Measurements from ENCODE around the gene FFAR4.

FFAR4 gene

GRCh38 chr10:93572606-93573005 is 6.1 kb downstream of the FFAR4 start:
- DNase-seq (ENCODE audit: low read depth, low spot score), result no peak

GRCh38 chr10:93573051-93573909 is 6.8 kb downstream of the FFAR4 start:
- DNase-seq (ENCODE audit: low read depth, low spot score), result no peak

DNA sequence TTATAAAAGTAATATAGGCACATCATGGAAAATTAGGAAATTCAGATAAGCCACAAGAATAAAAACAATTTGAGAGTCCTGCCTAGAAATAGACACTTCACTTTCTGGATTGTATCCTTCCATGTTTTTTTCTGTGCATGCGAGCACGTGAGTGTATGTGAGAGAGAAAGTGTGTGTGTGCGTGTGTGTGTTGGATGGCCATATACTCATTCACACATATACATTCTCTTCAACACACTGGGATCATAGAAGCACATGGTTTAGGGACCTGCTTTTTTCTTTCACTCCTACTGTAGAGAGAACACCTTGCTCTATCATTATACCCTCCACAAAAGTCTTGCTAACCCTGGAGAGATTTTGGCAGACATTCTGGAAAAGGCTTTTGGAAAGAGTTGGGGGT is 7.5 kb downstream of the FFAR4 start:
- DNase-seq (ENCODE audit: low read depth, low spot score), result no peak

- no peak for DNase-seq (ENCODE audit: low read depth, low spot score)
Observed at GRCh38 chr10:93576888-93577287, 10.4 kb downstream of the FFAR4 start.

DNA sequence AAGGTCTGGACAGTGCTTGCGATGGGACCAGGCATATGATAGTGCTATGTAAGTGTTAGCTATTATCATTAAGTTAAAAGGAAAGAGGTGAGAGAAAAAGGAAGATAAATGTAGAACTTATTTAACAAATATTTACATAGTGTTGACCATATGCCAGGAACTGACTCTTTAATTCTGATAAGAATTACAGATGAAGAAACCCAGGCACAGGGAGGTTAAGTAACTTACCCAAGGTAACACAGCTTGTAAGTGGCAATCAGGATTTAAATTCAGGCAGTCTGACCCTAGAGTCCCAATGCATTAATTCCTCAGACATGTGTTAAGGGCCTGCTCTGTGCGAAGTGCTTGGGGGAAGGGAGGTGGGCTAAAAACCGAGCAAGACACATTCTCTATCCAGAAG is 11.1 kb downstream of the FFAR4 start:
- no peak for DNase-seq (ENCODE audit: low read depth, low spot score)

DNA sequence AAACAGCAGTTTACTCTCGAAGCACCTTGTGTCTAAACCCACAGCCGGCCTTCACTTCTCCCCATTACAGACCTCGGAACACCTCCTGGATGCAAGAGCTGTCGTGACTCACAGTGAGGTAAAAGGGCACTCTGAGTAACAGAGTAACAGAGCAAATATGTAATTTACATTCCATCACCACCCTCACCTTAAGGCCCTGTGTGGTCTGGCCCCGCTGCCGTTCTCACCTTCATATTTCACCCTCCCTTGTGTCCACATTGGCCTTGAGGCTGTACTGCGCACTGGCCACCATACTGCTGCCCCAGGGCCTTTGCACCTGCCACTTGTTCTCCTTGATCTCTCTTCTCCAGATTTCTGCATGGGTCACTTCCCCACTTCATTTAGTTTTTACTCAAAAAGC is 12.6 kb downstream of the FFAR4 start:
- no peak for DNase-seq (ENCODE audit: low read depth, low spot score)

- DNase-seq (ENCODE audit: low read depth, low spot score), result no peak
Observed at GRCh38 chr10:93579985-93580711, 13.7 kb downstream of the FFAR4 start.

DNA sequence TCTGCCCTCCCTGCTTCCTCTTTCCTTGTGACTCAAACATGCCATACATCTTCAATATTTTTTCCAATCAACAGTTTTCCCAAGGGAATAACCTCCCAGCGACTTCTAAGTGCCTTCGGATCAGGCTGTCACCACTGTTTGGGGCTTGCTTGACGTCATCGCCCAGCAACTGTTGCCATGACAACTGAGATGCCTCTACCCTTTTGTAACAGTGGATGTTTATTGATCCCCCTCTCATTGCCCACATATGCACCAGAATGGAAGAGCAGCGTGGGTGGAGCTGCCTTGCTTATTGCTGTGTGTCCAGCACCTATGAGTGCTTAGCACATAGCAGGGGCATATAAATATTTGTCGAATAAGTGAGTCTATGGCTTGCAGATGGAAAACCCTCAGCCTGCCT is 14.4 kb downstream of the FFAR4 start:
- no peak for DNase-seq (ENCODE audit: low read depth, low spot score)

DNA sequence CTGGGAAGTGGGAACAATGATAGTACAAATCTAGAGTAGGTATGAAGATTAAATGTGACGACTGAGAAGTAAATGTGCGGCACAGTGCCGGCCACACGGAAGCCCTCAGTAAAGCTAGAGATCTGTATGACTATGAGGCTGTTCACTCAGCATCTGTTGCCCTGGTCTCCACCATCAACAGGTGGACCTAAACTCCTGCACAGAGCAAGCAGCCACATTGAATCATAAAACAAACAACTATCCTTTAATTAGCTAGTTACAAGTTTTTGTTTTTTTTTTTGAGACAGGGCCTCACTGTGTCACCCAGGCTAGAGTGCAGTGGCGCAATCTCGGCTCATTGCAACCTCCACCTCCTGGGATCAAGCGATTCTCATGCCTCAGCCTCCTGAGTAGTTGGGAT is 18.0 kb downstream of the FFAR4 start:
- DNase-seq (ENCODE audit: low read depth, low spot score), result no peak

DNA sequence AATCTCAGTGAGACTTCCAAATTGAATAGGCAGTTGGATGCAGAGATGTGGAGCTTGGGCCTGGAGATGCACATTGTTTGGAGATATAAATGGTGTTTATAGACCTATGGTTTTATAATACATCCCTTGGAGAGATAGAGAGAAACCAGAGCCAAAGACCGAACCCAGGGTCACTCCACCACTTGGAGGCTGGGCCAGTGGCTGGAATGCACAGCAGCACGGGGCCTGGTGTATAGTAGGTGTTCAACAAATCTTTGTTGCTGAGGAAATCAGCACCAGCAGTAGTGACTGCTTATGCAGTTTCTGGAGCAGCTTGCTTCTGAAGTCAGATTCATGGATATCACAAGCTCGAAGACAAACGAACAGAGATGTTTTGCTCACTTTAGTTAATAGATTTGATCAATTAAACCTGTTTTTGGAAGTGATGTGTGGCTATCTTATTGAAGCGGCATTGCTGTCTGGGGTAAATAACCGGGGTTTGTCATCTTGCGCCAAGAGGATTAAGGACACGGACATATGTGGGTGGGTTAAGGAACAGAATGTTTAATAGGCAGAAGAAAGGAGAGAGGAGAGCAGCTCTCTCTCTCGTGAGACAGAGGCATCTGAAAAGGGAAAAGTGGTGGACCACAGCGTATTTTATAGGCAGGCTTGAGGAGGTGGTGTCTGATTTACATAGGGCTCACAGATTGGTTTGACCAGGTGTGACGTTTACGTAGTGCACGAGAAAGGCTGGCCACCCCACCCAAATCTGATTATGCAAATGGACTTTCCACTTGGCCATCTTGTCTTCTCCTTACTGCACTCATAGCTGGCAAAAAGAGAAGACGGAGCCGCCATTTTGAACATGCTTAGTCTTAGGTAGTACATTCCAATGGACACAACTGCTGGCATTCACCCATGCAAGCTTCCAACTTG is 23.4 kb downstream of the FFAR4 start:
- DNase-seq (ENCODE audit: low read depth, low spot score), result no peak

DNA sequence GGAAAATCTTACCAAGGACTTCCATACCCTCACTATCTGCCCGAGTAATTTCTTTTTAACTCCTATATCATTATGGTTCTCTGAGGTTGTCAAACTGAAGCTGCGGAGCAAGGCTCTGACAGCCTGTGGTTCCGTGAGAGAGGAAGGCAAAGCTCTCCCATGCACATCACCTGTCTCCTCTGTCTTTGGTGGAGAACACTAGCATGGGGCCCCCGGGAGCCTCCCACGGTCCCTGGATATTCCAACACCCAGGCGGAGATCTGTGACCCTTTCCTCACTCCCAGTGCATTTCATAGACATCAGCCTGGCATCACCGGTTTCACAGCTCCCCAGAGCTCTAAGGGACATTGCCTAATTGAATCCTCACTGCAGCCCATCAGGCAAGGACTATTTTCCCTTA is 24.2 kb downstream of the FFAR4 start:
- DNase-seq (ENCODE audit: low read depth, low spot score), result no peak

- no peak for DNase-seq (ENCODE audit: low read depth, low spot score)
Observed at GRCh38 chr10:93591065-93591808, 24.8 kb downstream of the FFAR4 start.

DNA sequence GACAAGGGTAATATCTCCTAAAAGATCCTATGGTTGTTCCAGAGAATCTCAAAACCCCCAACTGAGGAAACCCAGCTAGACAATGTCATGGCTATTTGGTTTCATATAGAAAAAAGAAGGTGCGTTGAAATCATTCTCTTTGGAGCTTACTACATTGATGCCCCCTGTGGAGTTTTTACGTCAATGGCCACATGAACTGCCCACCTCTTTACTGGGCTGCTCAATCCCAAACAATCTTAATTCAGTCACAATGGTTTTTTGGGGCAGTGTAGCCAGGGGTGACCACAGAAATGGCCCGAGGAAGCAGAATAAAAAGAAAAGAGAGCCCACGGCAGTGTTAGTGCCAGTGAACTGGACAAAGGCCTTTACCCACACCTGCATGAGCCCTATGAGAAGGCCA is 26.8 kb downstream of the FFAR4 start:
- DNase-seq (ENCODE audit: low read depth, low spot score), result no peak

DNA sequence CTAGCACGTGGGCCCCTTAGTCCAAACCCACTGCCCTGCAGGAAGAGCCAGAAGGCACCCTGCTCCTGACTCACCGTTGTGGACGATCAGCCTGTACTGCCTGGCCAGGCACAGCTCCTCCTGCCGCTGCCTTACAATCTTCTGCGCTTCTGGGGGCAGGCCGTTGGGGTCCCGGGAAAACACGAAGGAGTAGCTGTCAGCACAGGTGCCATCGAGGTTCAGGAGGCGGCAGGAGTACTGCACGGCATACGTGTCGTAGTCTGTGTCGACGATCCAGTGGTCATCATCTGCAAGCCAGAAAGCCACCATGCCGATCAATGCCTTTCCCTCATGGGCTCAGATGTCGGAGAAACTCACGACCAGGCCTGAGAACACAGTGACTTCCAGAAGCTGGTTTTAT is 27.3 kb downstream of the FFAR4 start:
- no peak for DNase-seq (ENCODE audit: low read depth, low spot score)

GRCh38 chr10:93594518-93594917 is 28.1 kb downstream of the FFAR4 start:
- DNase-seq (ENCODE audit: low read depth, low spot score), result no peak

- no peak for DNase-seq (ENCODE audit: low read depth, low spot score)
Observed at GRCh38 chr10:93595378-93596161, 29.1 kb downstream of the FFAR4 start.

GRCh38 chr10:93596539-93596938 is 30.1 kb downstream of the FFAR4 start:
- DNase-seq (ENCODE audit: low read depth, low spot score), result no peak

DNA sequence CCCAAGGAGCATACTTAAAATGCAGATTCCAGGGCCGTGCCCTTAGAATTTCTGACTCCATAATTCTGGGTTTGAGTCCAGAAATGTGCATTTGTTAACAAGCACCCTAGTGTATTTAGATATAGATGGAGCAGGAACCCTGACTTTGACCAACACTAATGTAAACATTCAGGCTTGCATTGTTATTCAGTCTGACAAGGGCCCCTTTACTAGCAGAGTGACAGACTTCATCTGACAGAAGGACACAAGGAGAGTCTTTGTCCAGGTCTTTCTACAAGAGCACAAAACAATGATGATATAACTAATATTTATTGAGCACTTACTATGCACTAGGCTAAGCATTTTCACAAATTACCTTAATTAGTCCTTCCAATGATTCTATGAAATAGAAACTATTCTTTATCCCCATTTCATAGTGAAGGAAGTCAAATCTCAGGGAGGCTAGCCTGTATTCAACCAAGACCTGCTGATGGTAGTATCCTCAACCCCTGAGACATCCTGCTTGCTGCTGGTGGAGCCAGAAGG is 30.7 kb downstream of the FFAR4 start:
- DNase-seq (ENCODE audit: low read depth, low spot score), result no peak

- no peak for DNase-seq (ENCODE audit: low read depth, low spot score)
Observed at GRCh38 chr10:93598157-93598556, 31.7 kb downstream of the FFAR4 start.

- DNase-seq (ENCODE audit: low read depth, low spot score), result no peak
Observed at GRCh38 chr10:93599335-93599734, 32.9 kb downstream of the FFAR4 start.
